Activated T-helper 17 cell treated with anti-CD3 and anti-CD28 coated beads, Interleukin-2, amount 50 U/mL, for 72 hours (primary cell): ENCODE results near the gene IL12A. TPM values are rescaled to one million over a fixed set of nuclear protein-coding genes. Genes with fewer than 3 reads are reported as not detected.
A peak's percentile ranks its signal among the peaks of the same experiment; 100 is the strongest.

ENCODE experiments used
- ATAC-seq: fragments of 150-1000 bp; cut with Tn5 transposase; replicated peaks from 2 replicates; pipeline ENCODE4 v1.10.0; 2021; ENCODE audit warnings: mild to moderate bottlenecking, moderate library complexity
- H3K27ac Mint-ChIP-seq: one replicate; pipeline ENCODE4 v1.8.0; 2022; ENCODE audit warnings: mixed read lengths
- H3K27me3 Mint-ChIP-seq: one replicate; pipeline ENCODE4 v1.8.0; 2022; ENCODE audit warnings: mixed read lengths
- H3K36me3 Mint-ChIP-seq: one replicate; pipeline ENCODE4 v1.8.0; 2022; ENCODE audit warnings: low read depth, mild to moderate bottlenecking, mixed read lengths
- H3K4me1 Mint-ChIP-seq: one replicate; pipeline ENCODE4 v1.8.0; 2022; ENCODE audit warnings: mixed read lengths
- H3K4me3 Mint-ChIP-seq: one replicate; pipeline ENCODE4 v1.8.0; 2022; ENCODE audit warnings: mild to moderate bottlenecking, mixed read lengths
- H3K9me3 Mint-ChIP-seq: one replicate; pipeline ENCODE4 v1.8.0; 2022; ENCODE audit warnings: mixed read lengths
- total RNA-seq, 2 donors: library from RNA; stranded (reverse); gene quantifications; one replicate each; pipeline ENCODE4 v1.2.3, GENCODE V29; 2022

The IL12A gene
- total RNA-seq, 2 donors from 2014 or later = 1.8 TPM; not detected in 1

GRCh38 chr3:159977295-159977694 lies 11.3 kb upstream of the IL12A start:
- Mint-ChIP-seq H3K9me3 (no peaks in the 10 kb centered on the region), H3K27me3 (peaks cover 48% of the 10 kb centered on the region), H3K4me1 (no peaks in the 10 kb centered on the region), H3K27ac (no peak overlapping the region), H3K36me3 (no peaks in the 10 kb centered on the region), H3K4me3 (no peak overlapping the region)
- no peak for ATAC-seq

- Mint-ChIP-seq H3K9me3 (no peaks in the 10 kb centered on the region), H3K27ac (no peak overlapping the region), H3K4me1 (no peaks in the 10 kb centered on the region), H3K36me3 (no peaks in the 10 kb centered on the region), H3K27me3 (peaks cover 41% of the 10 kb centered on the region), H3K4me3 (no peak overlapping the region)
- no peak for ATAC-seq
Observed at GRCh38 chr3:159978353-159978752, 10.3 kb upstream of the IL12A start.

GRCh38 chr3:159978918-159979703 lies 9.5 kb upstream of the IL12A start:
- H3K4me1 Mint-ChIP-seq = no peaks in the 10 kb centered on the region
- H3K27ac Mint-ChIP-seq = no peak overlapping the region
- ATAC-seq = no peak
- no peak overlapping the region for H3K4me3 Mint-ChIP-seq
- H3K27me3 Mint-ChIP-seq = peaks cover 37% of the 10 kb centered on the region
- H3K36me3 Mint-ChIP-seq = no peaks in the 10 kb centered on the region
- H3K9me3 Mint-ChIP-seq = no peaks in the 10 kb centered on the region

GRCh38 chr3:159982442-159982974 lies 6.1 kb upstream of the IL12A start:
- no peak overlapping the region for H3K27ac Mint-ChIP-seq
- peaks cover 20% of the 10 kb centered on the region for H3K27me3 Mint-ChIP-seq
- no peak for ATAC-seq
- peaks cover 4% of the 10 kb centered on the region for H3K4me1 Mint-ChIP-seq
- no peaks in the 10 kb centered on the region for H3K36me3 Mint-ChIP-seq
- no peaks in the 10 kb centered on the region for H3K9me3 Mint-ChIP-seq
- no peak overlapping the region for H3K4me3 Mint-ChIP-seq

GRCh38 chr3:159987291-159987711 lies 1.3 kb upstream of the IL12A start:
- no peaks in the 10 kb centered on the region for H3K27me3 Mint-ChIP-seq
- peak overlapping the region; percentile 85 for H3K4me3 Mint-ChIP-seq
- ATAC-seq = peak; percentile 56
- peak overlapping the region; percentile 80 for H3K27ac Mint-ChIP-seq
- no peaks in the 10 kb centered on the region for H3K9me3 Mint-ChIP-seq
- no peaks in the 10 kb centered on the region for H3K36me3 Mint-ChIP-seq
- H3K4me1 Mint-ChIP-seq = peaks cover 14% of the 10 kb centered on the region

- ATAC-seq = no peak
- Mint-ChIP-seq H3K4me1 (peaks cover 14% of the 10 kb centered on the region), H3K27ac (no peak overlapping the region), H3K36me3 (no peaks in the 10 kb centered on the region), H3K9me3 (no peaks in the 10 kb centered on the region), H3K4me3 (no peak overlapping the region), H3K27me3 (no peaks in the 10 kb centered on the region)
Observed at GRCh38 chr3:159989973-159990846, 1.6 kb downstream of the IL12A start.

GRCh38 chr3:159991591-159991990 lies 3.0 kb downstream of the IL12A start:
- H3K4me1 Mint-ChIP-seq = peaks cover 14% of the 10 kb centered on the region
- H3K36me3 Mint-ChIP-seq = no peaks in the 10 kb centered on the region
- no peak for ATAC-seq
- H3K27me3 Mint-ChIP-seq = no peaks in the 10 kb centered on the region
- no peaks in the 10 kb centered on the region for H3K9me3 Mint-ChIP-seq
- no peak overlapping the region for H3K4me3 Mint-ChIP-seq
- no peak overlapping the region for H3K27ac Mint-ChIP-seq

GRCh38 chr3:159992589-159992988 lies 4.0 kb downstream of the IL12A start:
- no peak overlapping the region for H3K4me3 Mint-ChIP-seq
- ATAC-seq = no peak
- H3K27me3 Mint-ChIP-seq = no peaks in the 10 kb centered on the region

GRCh38 chr3:159994182-159994581 lies 5.5 kb downstream of the IL12A start:
- H3K4me1 Mint-ChIP-seq = no peaks in the 10 kb centered on the region
- no peaks in the 10 kb centered on the region for H3K27me3 Mint-ChIP-seq
- no peak for ATAC-seq
- no peaks in the 10 kb centered on the region for H3K36me3 Mint-ChIP-seq
- H3K27ac Mint-ChIP-seq = no peak overlapping the region
- no peak overlapping the region for H3K4me3 Mint-ChIP-seq
- H3K9me3 Mint-ChIP-seq = no peaks in the 10 kb centered on the region

More at GRCh38 chr3:159992589-159992988, 4.0 kb downstream of the IL12A start:
- Mint-ChIP-seq H3K9me3 (no peaks in the 10 kb centered on the region), H3K4me1 (peaks cover 9% of the 10 kb centered on the region), H3K27ac (no peak overlapping the region), H3K36me3 (no peaks in the 10 kb centered on the region)

- no peak for ATAC-seq
- no peaks in the 10 kb centered on the region for H3K27me3 Mint-ChIP-seq
- no peak overlapping the region for H3K27ac Mint-ChIP-seq
- H3K4me1 Mint-ChIP-seq = no peaks in the 10 kb centered on the region
- no peaks in the 10 kb centered on the region for H3K9me3 Mint-ChIP-seq
- no peak overlapping the region for H3K4me3 Mint-ChIP-seq
- H3K36me3 Mint-ChIP-seq = no peaks in the 10 kb centered on the region
Observed at GRCh38 chr3:159995091-159995490, 6.5 kb downstream of the IL12A start.

GRCh38 chr3:159996018-159996417 lies 7.4 kb downstream of the IL12A start:
- ATAC-seq = no peak
- Mint-ChIP-seq H3K27ac (no peak overlapping the region), H3K36me3 (no peaks in the 10 kb centered on the region), H3K4me1 (no peaks in the 10 kb centered on the region), H3K9me3 (no peaks in the 10 kb centered on the region), H3K4me3 (no peak overlapping the region), H3K27me3 (no peaks in the 10 kb centered on the region)

- Mint-ChIP-seq H3K9me3 (no peaks in the 10 kb centered on the region), H3K36me3 (no peaks in the 10 kb centered on the region), H3K27me3 (no peaks in the 10 kb centered on the region), H3K27ac (no peak overlapping the region), H3K4me3 (no peak overlapping the region), H3K4me1 (no peaks in the 10 kb centered on the region)
- ATAC-seq = no peak
Observed at GRCh38 chr3:159996959-159997358, 8.3 kb downstream of the IL12A start.

- Mint-ChIP-seq H3K4me1 (no peaks in the 10 kb centered on the region), H3K36me3 (no peaks in the 10 kb centered on the region)
- no peak for ATAC-seq
Observed at GRCh38 chr3:160001148-160001760, 12.6 kb downstream of the IL12A start.

GRCh38 chr3:160001850-160002623 lies 13.4 kb downstream of the IL12A start:
- Mint-ChIP-seq H3K4me3 (no peak overlapping the region), H3K4me1 (no peaks in the 10 kb centered on the region), H3K9me3 (no peaks in the 10 kb centered on the region), H3K27me3 (no peaks in the 10 kb centered on the region), H3K36me3 (no peaks in the 10 kb centered on the region), H3K27ac (no peak overlapping the region)
- no peak for ATAC-seq

More at GRCh38 chr3:160001148-160001760, 12.6 kb downstream of the IL12A start:
- Mint-ChIP-seq H3K9me3 (no peaks in the 10 kb centered on the region), H3K4me3 (no peak overlapping the region), H3K27me3 (no peaks in the 10 kb centered on the region), H3K27ac (no peak overlapping the region)
